ENCODE results near the gene MPC2.

GRCh38 chr1:167936930-167937708, at the start of gene MPC2:
- TF ChIP-seq POLR2A (IDR thresholded peaks at IDR 0.05) (no peak), CTCF (IDR thresholded peaks at IDR 0.05) (no peak), POLR2AphosphoS5 (IDR thresholded peaks at IDR 0.05) (peak; percentile 40)

Data from gastroesophageal sphincter (tissue), 3 donors.